ENCODE results near the gene OR2T6. TPM values are rescaled to one million over a fixed set of nuclear protein-coding genes. Genes with fewer than 3 reads are reported as not detected.

Gene OR2T6
- polyA plus RNA-seq (2013, experiment 1 of 4) = not detected
- polyA plus RNA-seq (2013, experiment 2 of 4) = not detected
- not detected for polyA plus RNA-seq (2013, experiment 3 of 4)
- not detected for polyA plus RNA-seq (2013, experiment 4 of 4)

GRCh38 chr1:248375446-248375845 lies at the start of gene OR2T6:
OR2T6 (plus strand) TSS chr1:248375746; CDS start chr1:248387609, 11,863 bp downstream.
- no peak within 1 kb of the TSS for H3K4me3 ChIP-seq (ENCODE audit: insufficient read depth, low read depth, low read length)
- no peaks in the 10 kb centered on the region for H3K27me3 ChIP-seq (ENCODE audit: control insufficient read depth, insufficient read depth, low read length, poor library complexity, severe bottlenecking)
- H3K27ac ChIP-seq (ENCODE audit: insufficient read depth, low read depth, low read length, poor library complexity, severe bottlenecking) = no peak within 1 kb of the TSS
- H3K36me3 ChIP-seq (ENCODE audit: control insufficient read depth, insufficient read depth, low read length) = no peaks in the 10 kb centered on the region
- H3K4me1 ChIP-seq (ENCODE audit: control insufficient read depth, insufficient read depth, low read length) = no peaks in the 10 kb centered on the region
- H3K9me3 ChIP-seq (ENCODE audit: control insufficient read depth, low read length) = peaks cover 25% of the 10 kb centered on the region

GRCh38 chr1:248343451-248343850 lies 32.1 kb upstream of the OR2T6 start:
- Histone ChIP-seq H3K36me3 (ENCODE audit: control insufficient read depth, insufficient read depth, low read length) (no peaks in the 10 kb centered on the region), H3K27me3 (ENCODE audit: control insufficient read depth, insufficient read depth, low read length, poor library complexity, severe bottlenecking) (no peaks in the 10 kb centered on the region), H3K9me3 (ENCODE audit: control insufficient read depth, low read length) (peaks cover 6% of the 10 kb centered on the region), H3K27ac (ENCODE audit: insufficient read depth, low read depth, low read length, poor library complexity, severe bottlenecking) (no peak overlapping the region), H3K4me1 (ENCODE audit: control insufficient read depth, insufficient read depth, low read length) (no peaks in the 10 kb centered on the region), H3K4me3 (ENCODE audit: insufficient read depth, low read depth, low read length) (no peak overlapping the region)
- WGBS, 2 experiments = 40 to 54% methylated on average over 1 to 2 of the region's 3 CpGs

- Histone ChIP-seq H3K27me3 (ENCODE audit: control insufficient read depth, insufficient read depth, low read length, poor library complexity, severe bottlenecking) (no peaks in the 10 kb centered on the region), H3K4me3 (ENCODE audit: insufficient read depth, low read depth, low read length) (no peak within 1 kb of the TSS), H3K4me1 (ENCODE audit: control insufficient read depth, insufficient read depth, low read length) (no peaks in the 10 kb centered on the region), H3K27ac (ENCODE audit: insufficient read depth, low read depth, low read length, poor library complexity, severe bottlenecking) (no peak within 1 kb of the TSS), H3K36me3 (ENCODE audit: control insufficient read depth, insufficient read depth, low read length) (no peaks in the 10 kb centered on the region), H3K9me3 (ENCODE audit: control insufficient read depth, low read length) (peaks cover 3% of the 10 kb centered on the region)
- 62 to 71% methylated on average over 3 to 4 of the region's 4 CpGs for WGBS, 2 experiments
These were observed 27.1 kb upstream of the OR2T6 start, which contains the start of gene OR14C36 for GRCh38 chr1:248348475-248348874. OR14C36 (plus strand) TSS chr1:248348775; CDS start chr1:248348775, 0 bp downstream.

GRCh38 chr1:248359415-248359814 lies 16.1 kb upstream of the OR2T6 start:
- Histone ChIP-seq H3K4me1 (ENCODE audit: control insufficient read depth, insufficient read depth, low read length) (no peaks in the 10 kb centered on the region), H3K4me3 (ENCODE audit: insufficient read depth, low read depth, low read length) (no peak overlapping the region), H3K36me3 (ENCODE audit: control insufficient read depth, insufficient read depth, low read length) (no peaks in the 10 kb centered on the region), H3K27ac (ENCODE audit: insufficient read depth, low read depth, low read length, poor library complexity, severe bottlenecking) (no peak overlapping the region), H3K9me3 (ENCODE audit: control insufficient read depth, low read length) (peaks cover 15% of the 10 kb centered on the region), H3K27me3 (ENCODE audit: control insufficient read depth, insufficient read depth, low read length, poor library complexity, severe bottlenecking) (no peaks in the 10 kb centered on the region)
- 32 to 58% methylated on average over 2 to 3 of the region's 3 CpGs for WGBS, 2 experiments

- Histone ChIP-seq H3K9me3 (ENCODE audit: control insufficient read depth, low read length) (peaks cover 15% of the 10 kb centered on the region), H3K36me3 (ENCODE audit: control insufficient read depth, insufficient read depth, low read length) (no peaks in the 10 kb centered on the region), H3K27ac (ENCODE audit: insufficient read depth, low read depth, low read length, poor library complexity, severe bottlenecking) (no peak within 1 kb of the TSS), H3K4me1 (ENCODE audit: control insufficient read depth, insufficient read depth, low read length) (no peaks in the 10 kb centered on the region), H3K4me3 (ENCODE audit: insufficient read depth, low read depth, low read length) (no peak within 1 kb of the TSS), H3K27me3 (ENCODE audit: control insufficient read depth, insufficient read depth, low read length, poor library complexity, severe bottlenecking) (no peaks in the 10 kb centered on the region)
- 29 to 36% methylated on average over 3 of the region's 3 CpGs for WGBS, 2 experiments
These were observed 14.3 kb upstream of the OR2T6 start, which contains the start of gene OR2T4 for GRCh38 chr1:248361121-248361715. OR2T4 (plus strand) TSS chr1:248361665; CDS start chr1:248361665, 0 bp downstream.

GRCh38 chr1:248366609-248367008 lies 8.9 kb upstream of the OR2T6 start:
- peaks cover 3% of the 10 kb centered on the region for H3K9me3 ChIP-seq (ENCODE audit: control insufficient read depth, low read length)
- no peaks in the 10 kb centered on the region for H3K4me1 ChIP-seq (ENCODE audit: control insufficient read depth, insufficient read depth, low read length)
- H3K27ac ChIP-seq (ENCODE audit: insufficient read depth, low read depth, low read length, poor library complexity, severe bottlenecking) = no peak overlapping the region
- H3K27me3 ChIP-seq (ENCODE audit: control insufficient read depth, insufficient read depth, low read length, poor library complexity, severe bottlenecking) = no peaks in the 10 kb centered on the region
- H3K36me3 ChIP-seq (ENCODE audit: control insufficient read depth, insufficient read depth, low read length) = no peaks in the 10 kb centered on the region
- no peak overlapping the region for H3K4me3 ChIP-seq (ENCODE audit: insufficient read depth, low read depth, low read length)

GRCh38 chr1:248372394-248372793 lies 3.2 kb upstream of the OR2T6 start:
- Histone ChIP-seq H3K4me1 (ENCODE audit: control insufficient read depth, insufficient read depth, low read length) (no peaks in the 10 kb centered on the region), H3K4me3 (ENCODE audit: insufficient read depth, low read depth, low read length) (no peak overlapping the region), H3K9me3 (ENCODE audit: control insufficient read depth, low read length) (peaks cover 21% of the 10 kb centered on the region), H3K36me3 (ENCODE audit: control insufficient read depth, insufficient read depth, low read length) (no peaks in the 10 kb centered on the region), H3K27me3 (ENCODE audit: control insufficient read depth, insufficient read depth, low read length, poor library complexity, severe bottlenecking) (no peaks in the 10 kb centered on the region), H3K27ac (ENCODE audit: insufficient read depth, low read depth, low read length, poor library complexity, severe bottlenecking) (no peak overlapping the region)
- 67 to 76% methylated on average over 5 of the region's 5 CpGs for WGBS, 2 experiments

GRCh38 chr1:248373761-248374160 lies 1.8 kb upstream of the OR2T6 start:
- Histone ChIP-seq H3K27ac (ENCODE audit: insufficient read depth, low read depth, low read length, poor library complexity, severe bottlenecking) (no peak overlapping the region), H3K4me1 (ENCODE audit: control insufficient read depth, insufficient read depth, low read length) (no peaks in the 10 kb centered on the region), H3K27me3 (ENCODE audit: control insufficient read depth, insufficient read depth, low read length, poor library complexity, severe bottlenecking) (no peaks in the 10 kb centered on the region), H3K4me3 (ENCODE audit: insufficient read depth, low read depth, low read length) (no peak overlapping the region), H3K36me3 (ENCODE audit: control insufficient read depth, insufficient read depth, low read length) (no peaks in the 10 kb centered on the region), H3K9me3 (ENCODE audit: control insufficient read depth, low read length) (peaks cover 21% of the 10 kb centered on the region)
- 74 to 75% methylated on average over 4 of the region's 4 CpGs for WGBS, 2 experiments

- WGBS, 2 experiments = 45 to 63% methylated on average over 3 of the region's 3 CpGs
- Histone ChIP-seq H3K4me1 (ENCODE audit: control insufficient read depth, insufficient read depth, low read length) (no peaks in the 10 kb centered on the region), H3K27me3 (ENCODE audit: control insufficient read depth, insufficient read depth, low read length, poor library complexity, severe bottlenecking) (no peaks in the 10 kb centered on the region), H3K4me3 (ENCODE audit: insufficient read depth, low read depth, low read length) (no peak overlapping the region), H3K27ac (ENCODE audit: insufficient read depth, low read depth, low read length, poor library complexity, severe bottlenecking) (no peak overlapping the region), H3K9me3 (ENCODE audit: control insufficient read depth, low read length) (peaks cover 25% of the 10 kb centered on the region), H3K36me3 (ENCODE audit: control insufficient read depth, insufficient read depth, low read length) (no peaks in the 10 kb centered on the region)
These were observed 1.4 kb downstream of the OR2T6 start for GRCh38 chr1:248376916-248377315.

- no peaks in the 10 kb centered on the region for H3K4me1 ChIP-seq (ENCODE audit: control insufficient read depth, insufficient read depth, low read length)
- 67 to 72% methylated on average over 2 to 3 of the region's 3 CpGs for WGBS, 2 experiments
- H3K9me3 ChIP-seq (ENCODE audit: control insufficient read depth, low read length) = peaks cover 18% of the 10 kb centered on the region
- H3K4me3 ChIP-seq (ENCODE audit: insufficient read depth, low read depth, low read length) = no peak overlapping the region
- no peak overlapping the region for H3K27ac ChIP-seq (ENCODE audit: insufficient read depth, low read depth, low read length, poor library complexity, severe bottlenecking)
- H3K27me3 ChIP-seq (ENCODE audit: control insufficient read depth, insufficient read depth, low read length, poor library complexity, severe bottlenecking) = no peaks in the 10 kb centered on the region
- no peaks in the 10 kb centered on the region for H3K36me3 ChIP-seq (ENCODE audit: control insufficient read depth, insufficient read depth, low read length)
These were observed 5.3 kb downstream of the OR2T6 start for GRCh38 chr1:248380854-248381253.
